GM18505 (cell line): ENCODE data around the gene MTPN.

Experiments used
- ATAC-seq: cut with Tn5 transposase; IDR thresholded peaks from one replicate; pipeline ENCODE4 v1.9.1; 2021; ENCODE audit not compliant: unreplicated experiment
- POLR2A ChIP-seq: IDR thresholded peaks from 4 replicates; pipeline ENCODE4 v1.6.1; 2011; ENCODE audit warnings: borderline replicate concordance; ENCODE audit not compliant: insufficient read depth, insufficient read length; ENCODE audit errors: extremely low read depth

MTPN gene

DNA sequence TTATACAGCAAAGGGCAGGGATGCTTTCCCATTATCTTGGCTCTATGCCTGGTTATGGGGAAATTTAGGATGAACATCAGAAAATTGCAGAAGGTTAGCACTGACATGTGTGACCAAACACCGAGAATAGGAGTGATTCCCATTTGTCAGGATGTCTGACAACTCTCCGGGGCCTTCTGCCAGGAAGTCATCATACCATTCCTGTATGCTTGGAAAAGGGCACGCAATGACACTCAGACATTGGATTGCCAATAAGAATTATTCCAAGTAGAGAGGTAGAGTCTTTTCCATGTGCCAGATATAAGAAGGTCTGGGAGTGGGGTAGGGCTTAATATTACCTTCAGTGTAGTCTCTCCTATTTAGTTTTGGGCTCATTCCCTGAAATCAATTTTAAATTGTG lies 82.3 kb downstream of the MTPN start:
- no peak for ATAC-seq
- TF ChIP-seq POLR2A: no peak

DNA sequence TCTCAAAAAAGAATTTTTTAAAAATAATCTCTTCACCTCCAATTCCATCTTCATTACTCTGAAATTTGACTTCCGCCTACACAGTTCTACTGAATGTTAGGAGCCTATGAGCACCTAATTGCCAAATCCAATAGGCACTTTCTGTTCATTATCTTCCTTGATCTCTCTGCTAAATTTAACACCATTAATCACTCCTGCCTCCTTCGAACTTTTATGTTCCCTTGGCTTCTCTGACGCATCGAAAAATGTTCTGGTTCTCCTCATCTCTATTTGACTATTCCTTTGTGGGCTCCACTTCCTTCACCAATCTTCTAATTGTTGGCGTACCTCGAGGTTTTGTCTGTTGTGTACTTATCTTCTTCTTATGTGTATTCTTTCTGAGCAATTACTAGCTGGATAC lies 87.3 kb downstream of the MTPN start:
- no peak for ATAC-seq
- no peak for TF ChIP-seq POLR2A

DNA sequence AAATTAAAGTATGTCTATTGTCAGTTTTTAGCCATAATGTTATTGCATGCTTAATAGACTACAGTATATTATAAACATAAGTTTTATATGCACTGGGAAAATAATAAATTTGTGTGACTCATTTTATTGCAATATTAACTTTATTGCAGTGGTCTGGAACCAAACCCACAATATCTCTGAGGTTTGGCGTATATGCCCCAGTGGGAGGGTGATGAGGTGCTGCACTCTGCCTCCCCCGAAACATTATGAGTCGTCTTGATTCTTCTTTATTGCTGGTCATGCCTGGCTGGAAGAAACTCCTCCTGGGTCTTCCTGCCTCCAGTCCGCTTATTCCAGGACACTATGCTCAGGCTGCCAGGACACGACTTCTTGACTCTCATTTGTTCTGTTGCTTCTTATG lies 88.4 kb downstream of the MTPN start:
- ATAC-seq: no peak

DNA sequence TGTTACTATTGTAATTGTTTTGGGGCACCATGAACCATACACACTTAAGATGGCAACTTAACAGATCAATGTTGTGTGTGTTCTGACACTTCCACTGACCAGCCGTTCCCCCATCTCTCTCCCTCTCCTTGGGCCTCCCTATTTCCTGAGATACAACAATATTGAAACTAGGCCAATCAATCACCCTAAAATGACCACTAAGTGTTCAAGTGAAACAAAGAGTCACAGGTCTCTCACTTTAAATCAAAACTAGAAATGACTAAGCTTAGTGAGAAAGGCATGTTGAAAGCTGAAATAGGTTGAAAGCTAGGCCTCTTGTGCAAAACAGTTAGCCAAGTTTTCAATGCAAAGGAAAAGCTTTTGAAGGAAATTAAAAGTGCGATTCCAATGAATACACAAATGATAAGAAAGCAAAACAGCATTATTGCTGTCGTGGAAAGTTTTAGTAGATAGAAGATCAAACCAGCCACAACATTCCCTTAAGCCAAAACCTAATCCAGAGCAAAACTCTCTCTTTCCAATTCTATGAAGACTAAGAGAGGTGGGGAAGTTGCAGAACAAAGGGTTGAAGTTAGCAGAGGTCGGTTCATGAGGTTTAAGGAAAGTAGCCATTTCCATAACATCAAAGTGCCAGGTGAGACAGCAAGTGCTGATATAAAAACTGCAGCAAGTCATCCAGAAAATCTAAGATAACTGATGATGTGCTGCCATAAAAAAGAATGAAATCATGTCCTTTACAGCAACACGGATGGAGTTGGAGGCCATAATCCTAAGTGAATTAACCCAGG lies 90.6 kb downstream of the MTPN start:
- no peak for TF ChIP-seq POLR2A
- ATAC-seq: no peak

More for the DNA sequence above, 88.4 kb downstream of the MTPN start:
- TF ChIP-seq POLR2A: no peak

DNA sequence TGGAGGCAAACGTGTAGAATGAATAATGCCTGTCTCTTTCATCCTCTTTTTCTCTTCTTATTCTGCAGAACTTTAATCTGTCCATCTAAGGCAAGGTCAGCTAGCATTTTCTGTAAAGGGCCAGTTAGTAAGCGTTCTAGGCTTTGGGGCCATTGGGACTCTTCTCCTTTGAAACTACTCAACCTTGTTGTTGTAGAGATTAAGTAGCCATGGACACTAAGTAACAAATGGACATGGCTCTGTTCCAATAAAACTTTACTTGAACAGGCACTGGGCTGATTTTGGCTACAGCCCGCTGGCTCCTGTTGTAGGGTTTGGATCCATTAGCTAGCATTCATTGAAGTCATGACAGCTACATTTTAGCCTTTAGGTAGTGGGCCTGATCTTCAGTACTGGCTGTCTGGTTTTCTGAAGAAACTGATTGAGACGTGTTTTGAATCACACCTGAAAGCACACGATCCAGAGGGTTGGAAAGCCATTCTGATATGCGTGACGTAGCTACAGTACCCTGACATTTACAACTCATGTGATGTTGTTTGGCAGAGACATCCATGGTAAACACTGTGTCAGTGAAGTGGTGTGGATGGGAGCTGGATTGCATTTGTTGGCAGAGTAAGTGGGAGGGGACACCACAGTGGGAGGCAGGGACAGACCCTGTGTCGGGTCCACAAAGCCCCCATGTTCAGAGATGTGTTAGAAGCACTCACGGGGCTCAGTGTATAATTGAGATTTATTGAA lies 92.5 kb downstream of the MTPN start:
- no peak for ATAC-seq
- TF ChIP-seq POLR2A: no peak

DNA sequence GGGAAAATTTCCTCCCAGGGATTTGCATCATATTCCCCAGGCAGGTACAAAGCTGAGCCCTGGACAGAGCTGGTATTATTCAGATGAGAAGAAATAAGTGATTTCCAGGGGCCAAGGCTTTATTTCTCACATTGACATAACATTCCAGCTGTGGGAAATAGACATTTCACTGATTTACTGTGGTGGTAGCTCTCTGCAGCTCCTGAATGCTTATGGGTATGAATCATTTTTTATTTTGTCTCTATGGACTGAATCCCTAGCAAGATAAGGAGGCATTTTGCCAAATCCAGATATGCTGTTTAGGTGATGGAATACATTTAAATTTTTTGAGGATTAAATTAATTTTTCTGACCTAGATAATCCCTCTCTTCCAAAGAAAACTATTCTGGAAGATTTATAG lies 97.9 kb downstream of the MTPN start:
- ATAC-seq: no peak
- no peak for TF ChIP-seq POLR2A

DNA sequence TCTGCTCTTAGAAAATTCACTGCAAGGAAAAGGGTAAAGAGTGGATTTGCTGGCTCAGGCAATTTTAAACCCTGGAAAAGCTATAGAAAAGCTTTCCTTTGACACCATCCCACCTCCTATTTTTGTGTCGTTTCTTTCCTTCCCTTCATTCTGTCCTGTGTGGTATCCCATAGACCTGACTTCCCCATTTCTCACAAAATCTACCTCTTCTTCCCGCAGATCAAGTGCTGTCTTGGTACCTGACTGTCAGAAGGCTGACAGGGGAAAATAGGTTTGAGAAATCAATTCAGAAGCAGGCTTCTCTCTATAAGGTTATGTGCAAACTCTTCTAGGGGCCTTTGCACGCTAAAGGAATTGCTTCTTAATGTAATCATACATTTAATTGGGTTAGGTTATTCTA lies 98.9 kb downstream of the MTPN start:
- TF ChIP-seq POLR2A: no peak
- ATAC-seq: no peak

DNA sequence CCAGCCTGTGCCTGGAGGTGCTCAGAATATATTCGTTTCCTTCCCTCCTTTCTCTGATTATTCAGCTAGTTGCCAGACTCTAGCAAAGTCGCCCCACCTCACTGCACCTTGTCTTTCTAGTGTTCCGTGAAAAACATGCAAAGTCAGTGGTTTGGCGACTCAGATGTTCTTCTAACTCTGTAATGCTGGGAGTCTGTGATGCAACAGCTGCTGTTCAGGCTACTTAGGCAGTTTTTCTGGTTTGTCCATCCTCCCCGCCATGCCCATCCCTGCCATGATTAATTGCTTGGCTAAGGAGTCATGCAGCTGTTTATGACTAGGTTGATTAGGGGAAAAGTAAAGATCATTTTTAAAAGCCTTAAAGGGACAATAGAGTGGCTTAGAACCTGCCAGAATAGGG lies 99.4 kb downstream of the MTPN start:
- no peak for TF ChIP-seq POLR2A
- ATAC-seq: no peak
